Activated CD4-positive, CD25-positive, alpha-beta regulatory T cell (primary cell): Measurements from ENCODE around the gene CACNG7.

Experiments
- DNase-seq, 4 experiments: peaks; one replicate each; lab custom pipeline; 2025; lab: John Stamatoyannopoulos, UW

The CACNG7 gene

GRCh38 chr19:53953383-53953782 is 44.3 kb downstream of the CACNG7 start:
- DNase-seq, result no peak

- DNase-seq, result no peak
These were observed 48.5 kb downstream of the CACNG7 start for GRCh38 chr19:53957448-53958167.

GRCh38 chr19:53958168-53958571 is 49.1 kb downstream of the CACNG7 start:
- no peak for DNase-seq

GRCh38 chr19:53958823-53959757 is 50.0 kb downstream of the CACNG7 start:
- no peak for DNase-seq

- no peak for DNase-seq
These were observed 51.1 kb downstream of the CACNG7 start for GRCh38 chr19:53960187-53960586.

GRCh38 chr19:53960886-53961285 is 51.8 kb downstream of the CACNG7 start:
- DNase-seq, result no peak

- no peak for DNase-seq
These were observed 52.7 kb downstream of the CACNG7 start for GRCh38 chr19:53961523-53962356.

GRCh38 chr19:53962887-53963431 is 53.9 kb downstream of the CACNG7 start, which contains the start of gene CACNG8:
TSS of gene CACNG8 (plus strand) at chr19:53962937.
- no peak for DNase-seq

GRCh38 chr19:53965091-53965490 is 56.0 kb downstream of the CACNG7 start:
- DNase-seq, result no peak

GRCh38 chr19:53966931-53967330 is 57.9 kb downstream of the CACNG7 start:
- DNase-seq, result no peak

- DNase-seq, result no peak
These were observed 60.3 kb downstream of the CACNG7 start for GRCh38 chr19:53969366-53969765.

GRCh38 chr19:53971673-53972072 is 62.6 kb downstream of the CACNG7 start:
- DNase-seq, result no peak

- DNase-seq, result peak; percentile 4 to 33 (median 21)
These were observed 68.4 kb downstream of the CACNG7 start for GRCh38 chr19:53977429-53977990.

- no peak for DNase-seq
These were observed 69.1 kb downstream of the CACNG7 start for GRCh38 chr19:53977991-53978731.

GRCh38 chr19:53978975-53979801 is 70.1 kb downstream of the CACNG7 start:
- no peak for DNase-seq

- DNase-seq, result no peak
These were observed 71.7 kb downstream of the CACNG7 start for GRCh38 chr19:53980539-53981375.

GRCh38 chr19:53981376-53981951 is 72.4 kb downstream of the CACNG7 start:
- DNase-seq, result no peak

GRCh38 chr19:53982001-53982451 is 72.9 kb downstream of the CACNG7 start:
- no peak for DNase-seq
